Pancreas (tissue), 10 donors: ENCODE results near the gene PRXL2A. TPM values are rescaled to one million over a fixed set of nuclear protein-coding genes. Genes with fewer than 3 reads are reported as not detected.
"Not testable (repeated sequence)": the region's sequence is repeated elsewhere in the genome, so short reads cannot be mapped to it uniquely, and the experiment has no call there.

Source experiments
- ATAC-seq, 4 donors: fragments of 200-7000 bp; cut with Tn5 transposase; one replicate each; pipeline versions ENCODE4 v1.8.0 to v1.9.1; 2020; ENCODE audit warnings: mild to moderate bottlenecking in 4 of 4, moderate library complexity in 4 of 4
- DNase-seq, 6 donors: peaks; one replicate each; pipeline ENCODE4 v3.0.0-alpha.2; 2020
- FAIRE-seq: peaks from 2 replicates; lab custom pipeline; 2012; peaks lifted over from hg19 to GRCh38; lab: Jason Lieb, UNC
- H3K27ac ChIP-seq, 4 donors: fragments of 200-600 bp; sonication (generic); 1 replicate in 3 of 4; 2 replicates in 1 of 4; pipeline versions ENCODE4 v1.5.0 to v1.8.0; 2020
- H3K27me3 ChIP-seq, 4 donors: fragments of 200-600 bp; one replicate each; pipeline ENCODE4 v1.8.0; 2021
- H3K36me3 ChIP-seq, 3 donors: fragments of 200-600 bp; sonication (generic) in 1 of 3; one replicate each; pipeline versions ENCODE4 v1.5.0 to v1.8.0; 2020 to 2021
- H3K4me1 ChIP-seq, 3 donors: fragments of 200-600 bp; one replicate each; pipeline ENCODE4 v1.8.0; 2021
- H3K4me3 ChIP-seq, 4 donors: fragments of 200-600 bp; sonication (generic) in 2 of 4; one replicate each; pipeline versions ENCODE4 v1.5.0 to v1.8.0; 2020 to 2021
- H3K9me3 ChIP-seq, 4 donors: fragments of 200-600 bp; one replicate each; pipeline ENCODE4 v1.8.0; 2021
- CTCF ChIP-seq, 4 donors: fragments of 200-600 bp; sonication (generic) in 3 of 4; IDR thresholded peaks; one replicate each; pipeline versions ENCODE4 v1.5.0 to v1.8.0; 2021; ENCODE audit warnings: antibody characterized with exemption in 4 of 4
- WGBS, 2 donors: extraction: QIAGEN DNeasy Blood & Tissue Kit; methylation state at CpG; one replicate each; pipeline ENCODE4 v1.1.7; 2013; 5-methylcytosine and 5-hydroxymethylcytosine counted together
- intact Hi-C, 3 donors: fragments of 100-400 bp; cut with DNase I; formaldehyde crosslinking; loops; one replicate each; pipeline versions ENCODE4 v1.11.1 to v1.14.2; 2022
- polyA plus RNA-seq, 2 donors: library from polyadenylated mRNA; stranded (reverse); fragments of 200-250 nt; gene quantifications; one replicate each; pipeline ENCODE4 v1.2.3, GENCODE V29; 2013
- total RNA-seq, 6 donors: library from RNA; stranded (reverse); fragmentation: NEBNext Ultra II Directional in 4 of 6; extraction: Animal tissue kit (Norgen Biotek cat#: 25700) in 4 of 6; gene quantifications; one replicate each; pipeline versions ENCODE4 v1.2.1 to v1.2.4, GENCODE V29; 2021 to 2023
- donor health status: healthy with polysubstance abuse.
- donor health status: DM: no; HTN: no; CAD: no; lungs with moderate emphysema.
- donor health status: DM: no; HTN: no; CAD: no.
- donor health status: control.
- donor health status: control.
- donor health status: Bipolar disorder and iron deficiency.
- donor health status: DM: yes; HTN: yes; CAD: no.
- donor health status: DM: no; HTN: no; CAD: no.
- donor health status: DM: no; HTN: no; CAD: no.
- donor health status: DM: yes; HTN: yes; CAD: no.

Gene PRXL2A
- total and polyA plus RNA-seq, 8 donors: 18.2 to 39.8 (median 26.8) TPM

GRCh38 chr10:80474941-80475340 is 66.6 kb downstream of the PRXL2A start:
- WGBS, 2 donors: 85 to 89% methylated on average over 3 of the region's 3 CpGs
- FAIRE-seq: no peak
- H3K27me3 ChIP-seq: no peaks in the 10 kb centered on the region
- H3K4me3 ChIP-seq: no peak overlapping the region
- no peak for TF ChIP-seq CTCF (IDR thresholded peaks at IDR 0.05)
- ATAC-seq: peak in 1 of 4 donors; percentile 11
- H3K9me3 ChIP-seq: no peaks in the 10 kb centered on the region
- no peak overlapping the region for H3K27ac ChIP-seq
- intact Hi-C loops: no loop called here
- H3K36me3 ChIP-seq: no peaks in the 10 kb centered on the region
- peak in 1 of 6 donors; percentile 17 for DNase-seq
- H3K4me1 ChIP-seq: peaks cover 0 to 8% (median 0%) of the 10 kb centered on the region in 3 donors

GRCh38 chr10:80475641-80476040 is 67.3 kb downstream of the PRXL2A start:
- FAIRE-seq: not testable (repeated sequence)

GRCh38 chr10:80476685-80477084 is 68.3 kb downstream of the PRXL2A start:
- ATAC-seq (peak in 1 of 4 donors; percentile 9), FAIRE-seq (no peak), DNase-seq (no peak)
- intact Hi-C loops: no loop called here
- no peak overlapping the region for H3K27ac ChIP-seq
- H3K9me3 ChIP-seq: no peaks in the 10 kb centered on the region
- 90 to 95% methylated on average over 1 of the region's 1 CpG for whole genome bisulfite sequencing, 2 donors
- no peaks in the 10 kb centered on the region for H3K27me3 ChIP-seq
- H3K36me3 ChIP-seq: no peaks in the 10 kb centered on the region
- peaks cover 0 to 8% (median 0%) of the 10 kb centered on the region in 3 donors for H3K4me1 ChIP-seq
- H3K4me3 ChIP-seq: no peak overlapping the region
- TF ChIP-seq CTCF (IDR thresholded peaks at IDR 0.05): no peak

More at GRCh38 chr10:80475641-80476040, 67.3 kb downstream of the PRXL2A start:
- H3K27me3 ChIP-seq, H3K27ac ChIP-seq, ATAC-seq, intact Hi-C loops, H3K9me3 ChIP-seq, H3K36me3 ChIP-seq, H3K4me1 ChIP-seq, H3K4me3 ChIP-seq: not testable (repeated sequence)
- peak in 1 of 6 donors; percentile 15 for DNase-seq
- 94 to 97% methylated on average over 7 of the region's 7 CpGs for WGBS, 2 donors

- Histone ChIP-seq H3K27me3 (no peaks in the 10 kb centered on the region), H3K4me3 (no peak overlapping the region), H3K36me3 (no peaks in the 10 kb centered on the region), H3K9me3 (no peaks in the 10 kb centered on the region), H3K27ac (no peak overlapping the region), H3K4me1 (peaks cover 0 to 1% (median 0%) of the 10 kb centered on the region in 3 donors)
- intact Hi-C loops: no loop called here
- FAIRE-seq (no peak), ATAC-seq (peak in 2 of 4 donors; percentile 24 to 53), DNase-seq (no peak)
- WGBS, 2 donors: 93 to 96% methylated on average over 2 of the region's 2 CpGs
- TF ChIP-seq CTCF (IDR thresholded peaks at IDR 0.05): no peak
Observed at GRCh38 chr10:80477813-80478212, 69.5 kb downstream of the PRXL2A start.

GRCh38 chr10:80480373-80480772 is 72.0 kb downstream of the PRXL2A start:
- FAIRE-seq, H3K4me1 ChIP-seq, H3K36me3 ChIP-seq, H3K4me3 ChIP-seq, H3K9me3 ChIP-seq, intact Hi-C loops, H3K27ac ChIP-seq, H3K27me3 ChIP-seq, ATAC-seq, DNase-seq: not testable (repeated sequence)
- 95% methylated on average over 5 to 6 of the region's 6 CpGs for WGBS, 2 donors

- no peak for FAIRE-seq
- no peaks in the 10 kb centered on the region for H3K36me3 ChIP-seq
- no peak overlapping the region for H3K4me3 ChIP-seq
- intact Hi-C loops: no loop called here
- 95 to 97% methylated on average over 5 of the region's 5 CpGs for WGBS, 2 donors
- ATAC-seq: no peak
- no peaks in the 10 kb centered on the region for H3K27me3 ChIP-seq
- no peaks in the 10 kb centered on the region for H3K9me3 ChIP-seq
- peaks cover 0 to 7% (median 0%) of the 10 kb centered on the region in 3 donors for H3K4me1 ChIP-seq
- no peak for TF ChIP-seq CTCF (IDR thresholded peaks at IDR 0.05)
- H3K27ac ChIP-seq: no peak overlapping the region
- no peak for DNase-seq
Observed at GRCh38 chr10:80480852-80481251, 72.5 kb downstream of the PRXL2A start.
